Esophagus muscularis mucosa (tissue), 4 donors: Measurements from ENCODE around the gene RNF43. TPM values are rescaled to one million over a fixed set of nuclear protein-coding genes. Genes with fewer than 3 reads are reported as not detected.

Source experiments
- DNase-seq: peaks from one replicate; pipeline ENCODE4 v3.0.0-alpha.2; 2017; ENCODE audit errors: extremely low spot score
- H3K27ac ChIP-seq, 4 donors: fragments of 200-600 bp; sonication (generic); replicated peaks in 1 of 4; 1 replicate in 3 of 4; 2 replicates in 1 of 4; pipeline ENCODE4 v1.5.1; 2016 to 2019; ENCODE audit warnings: mild to moderate bottlenecking in 1 of 4
- H3K27me3 ChIP-seq, 4 donors: fragments of 200-600 bp; sonication (generic); one replicate each; pipeline versions ENCODE4 v1.5.1 to v1.6.0; 2016 to 2019
- H3K36me3 ChIP-seq, 4 donors: fragments of 200-600 bp; sonication (generic); one replicate each; pipeline ENCODE4 v1.5.1; 2016 to 2019
- H3K4me1 ChIP-seq, 4 donors: fragments of 200-600 bp; sonication (generic); one replicate each; pipeline ENCODE4 v1.5.1; 2016 to 2019
- H3K4me3 ChIP-seq, 4 donors: fragments of 200-600 bp; sonication (generic); 1 replicate in 2 of 4; 2 replicates in 2 of 4; pipeline ENCODE4 v1.5.1; 2016 to 2019; ENCODE audit warnings: mild to moderate bottlenecking in 4 of 4, moderate library complexity in 1 of 4
- H3K9me3 ChIP-seq, 4 donors: fragments of 200-600 bp; sonication (generic); 1 replicate in 3 of 4; 2 replicates in 1 of 4; pipeline ENCODE4 v1.5.1; 2016 to 2019
- EP300 ChIP-seq: sonication (generic); formaldehyde crosslinking; IDR thresholded peaks from one replicate; pipeline ENCODE4 v1.6.1; 2017; ENCODE audit warnings: antibody characterized with exemption
- POLR2A ChIP-seq: fragments of 450-650 bp; IDR thresholded peaks from one replicate; pipeline ENCODE4 v1.6.1; 2017; ENCODE audit warnings: antibody characterized with exemption, moderate library complexity, mild to moderate bottlenecking, low read depth
- POLR2AphosphoS5 ChIP-seq, 2 donors: sonication (generic); formaldehyde crosslinking; IDR thresholded peaks; one replicate each; pipeline ENCODE4 v1.6.1; 2017; ENCODE audit warnings: antibody characterized with exemption in 2 of 2
- WGBS: methylation state at CpG from one replicate; pipeline ENCODE4 v1.1.5; 2018; 5-methylcytosine and 5-hydroxymethylcytosine counted together
- intact Hi-C: fragments of 100-400 bp; cut with DNase I; formaldehyde crosslinking; loops from one replicate; pipeline ENCODE4 v1.15.1; 2023
- total RNA-seq, 4 donors: library from RNA; depleted of rRNA; stranded (reverse); fragments of >200 nt; gene quantifications; one replicate each; pipeline versions ENCODE4 v1.1.0 to v1.2.1, GENCODE V29; 2016
- TF ChIP-seq, protein P1 (sequence below), 3 experiments: fragments of 200-600 bp in 2 of 3; fragments of 450-650 bp in 1 of 3; sonication (generic) in 2 of 3; IDR thresholded peaks; one replicate each; pipeline ENCODE4 v1.5.1; 2017 to 2019; ENCODE audit warnings: antibody characterized with exemption in 3 of 3, mild to moderate bottlenecking in 2 of 3, moderate library complexity in 1 of 3

RNF43 gene
- total RNA-seq, 4 donors from 2014 or later = under 0.01 to 0.26 (median 0.11) TPM; not detected in 1

DNA sequence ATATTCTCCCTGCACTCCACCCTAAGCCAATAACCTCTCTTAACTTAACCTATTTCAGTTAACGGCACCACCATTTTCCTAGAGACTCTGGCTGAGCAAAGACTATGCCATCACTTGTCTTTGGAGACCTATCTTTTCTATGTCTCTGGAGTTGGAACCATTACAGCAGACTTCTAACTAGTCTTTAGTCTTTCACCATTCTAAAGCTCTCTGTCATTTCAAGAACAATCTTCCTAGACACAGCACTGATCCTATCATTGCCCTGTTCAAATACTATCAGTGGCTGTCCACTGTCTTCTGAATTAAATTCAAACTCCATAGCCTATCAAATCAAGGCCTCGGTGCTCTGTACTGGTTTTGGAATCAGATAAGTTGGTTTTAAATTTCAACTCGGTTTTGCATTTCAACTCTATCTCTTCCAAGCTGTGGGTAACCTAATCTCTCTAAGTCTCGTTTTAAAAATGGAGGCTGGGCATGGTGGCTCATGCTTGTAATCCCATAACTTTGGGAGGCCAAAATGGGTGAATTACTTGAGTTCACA, 31.9 kb downstream of the RNF43 start:
- intact Hi-C loops = no loop called here
- DNase-seq = no peak
- Histone ChIP-seq H3K27ac (no peak overlapping the region), H3K4me3 (no peak overlapping the region), H3K36me3 (no peaks in the 10 kb centered on the region), H3K9me3 (no peaks in the 10 kb centered on the region), H3K27me3 (peaks cover 0 to 8% (median 0%) of the 10 kb centered on the region in 4 donors), H3K4me1 (peaks cover 0 to 4% (median 0%) of the 10 kb centered on the region in 4 donors)
- 90% methylated on average over 4 of the region's 4 CpGs for WGBS
- TF ChIP-seq POLR2AphosphoS5 (IDR thresholded peaks at IDR 0.05) (no peak), POLR2A (no peak), EP300 (no peak)
- TF ChIP-seq, protein P1, sequence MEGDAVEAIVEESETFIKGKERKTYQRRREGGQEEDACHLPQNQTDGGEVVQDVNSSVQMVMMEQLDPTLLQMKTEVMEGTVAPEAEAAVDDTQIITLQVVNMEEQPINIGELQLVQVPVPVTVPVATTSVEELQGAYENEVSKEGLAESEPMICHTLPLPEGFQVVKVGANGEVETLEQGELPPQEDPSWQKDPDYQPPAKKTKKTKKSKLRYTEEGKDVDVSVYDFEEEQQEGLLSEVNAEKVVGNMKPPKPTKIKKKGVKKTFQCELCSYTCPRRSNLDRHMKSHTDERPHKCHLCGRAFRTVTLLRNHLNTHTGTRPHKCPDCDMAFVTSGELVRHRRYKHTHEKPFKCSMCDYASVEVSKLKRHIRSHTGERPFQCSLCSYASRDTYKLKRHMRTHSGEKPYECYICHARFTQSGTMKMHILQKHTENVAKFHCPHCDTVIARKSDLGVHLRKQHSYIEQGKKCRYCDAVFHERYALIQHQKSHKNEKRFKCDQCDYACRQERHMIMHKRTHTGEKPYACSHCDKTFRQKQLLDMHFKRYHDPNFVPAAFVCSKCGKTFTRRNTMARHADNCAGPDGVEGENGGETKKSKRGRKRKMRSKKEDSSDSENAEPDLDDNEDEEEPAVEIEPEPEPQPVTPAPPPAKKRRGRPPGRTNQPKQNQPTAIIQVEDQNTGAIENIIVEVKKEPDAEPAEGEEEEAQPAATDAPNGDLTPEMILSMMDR (IDR thresholded peaks at IDR 0.05) = no peak

DNA sequence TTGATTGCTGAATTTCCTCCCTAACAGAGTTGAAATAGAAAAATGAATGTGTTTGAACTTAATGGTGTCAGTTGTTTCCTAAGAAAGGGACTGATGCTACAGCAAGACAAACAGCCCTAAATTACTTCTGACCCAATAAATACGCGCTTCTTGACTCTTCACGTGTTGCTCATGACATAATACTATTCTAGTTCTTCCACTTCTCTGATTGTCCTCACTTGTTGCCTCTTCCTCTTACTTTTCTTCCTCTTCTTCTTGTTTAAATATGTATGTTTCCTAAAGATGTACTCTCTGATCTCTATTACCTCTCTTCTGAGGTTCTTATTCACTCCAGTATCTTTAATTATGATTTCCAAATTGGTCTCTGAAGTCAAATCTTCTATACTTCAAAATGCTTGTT, 32.4 kb downstream of the RNF43 start:
- Histone ChIP-seq H3K27me3 (peaks cover 0 to 8% (median 0%) of the 10 kb centered on the region in 4 donors), H3K4me1 (peaks cover 0 to 4% (median 0%) of the 10 kb centered on the region in 4 donors), H3K36me3 (no peaks in the 10 kb centered on the region), H3K27ac (no peak overlapping the region), H3K9me3 (no peaks in the 10 kb centered on the region), H3K4me3 (no peak overlapping the region)
- DNase-seq = no peak
- intact Hi-C loops = no loop called here
- 71% methylated on average over 3 of the region's 3 CpGs for WGBS
- TF ChIP-seq POLR2A (no peak), EP300 (no peak)
- TF ChIP-seq, protein P1 (IDR thresholded peaks at IDR 0.05) = no peak

DNA sequence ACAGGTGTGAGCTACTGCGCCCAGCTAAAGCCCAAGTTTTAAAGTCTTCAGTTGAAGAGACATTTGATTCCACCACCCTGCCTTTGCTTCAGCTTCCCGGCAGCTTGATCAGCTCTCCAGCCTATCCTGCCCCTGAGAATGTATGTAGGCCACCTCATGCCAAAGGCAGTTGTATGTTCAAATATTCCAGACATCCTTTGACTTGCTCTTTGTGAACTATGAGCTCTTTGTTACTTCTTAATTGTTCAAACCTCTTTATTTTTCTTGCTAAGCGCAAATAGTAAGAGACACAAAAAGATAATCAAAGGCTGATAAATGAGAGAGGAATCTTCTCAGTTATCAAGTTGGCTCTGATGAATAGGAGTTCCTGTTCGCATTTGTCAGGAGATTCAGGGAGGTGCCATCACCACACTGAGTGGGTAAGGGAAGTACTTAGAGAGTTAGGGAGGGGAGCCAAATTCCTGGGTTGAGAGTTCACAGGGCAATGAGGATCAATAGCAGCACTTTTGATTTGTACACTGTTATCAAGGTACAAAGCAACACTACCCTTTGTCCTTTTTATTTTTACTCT, 33.4 kb downstream of the RNF43 start:
- TF ChIP-seq EP300 (no peak), POLR2A (no peak), POLR2AphosphoS5 (IDR thresholded peaks at IDR 0.05) (no peak)
- TF ChIP-seq, protein P1 (IDR thresholded peaks at IDR 0.05) = no peak
- Histone ChIP-seq H3K36me3 (no peaks in the 10 kb centered on the region), H3K4me3 (no peak overlapping the region), H3K4me1 (peaks cover 0 to 4% (median 0%) of the 10 kb centered on the region in 4 donors), H3K9me3 (no peaks in the 10 kb centered on the region), H3K27ac (no peak overlapping the region), H3K27me3 (peaks cover 0 to 8% (median 0%) of the 10 kb centered on the region in 4 donors)
- 77% methylated on average over 4 of the region's 4 CpGs for WGBS
- intact Hi-C loops = no loop called here
- DNase-seq = no peak

DNA sequence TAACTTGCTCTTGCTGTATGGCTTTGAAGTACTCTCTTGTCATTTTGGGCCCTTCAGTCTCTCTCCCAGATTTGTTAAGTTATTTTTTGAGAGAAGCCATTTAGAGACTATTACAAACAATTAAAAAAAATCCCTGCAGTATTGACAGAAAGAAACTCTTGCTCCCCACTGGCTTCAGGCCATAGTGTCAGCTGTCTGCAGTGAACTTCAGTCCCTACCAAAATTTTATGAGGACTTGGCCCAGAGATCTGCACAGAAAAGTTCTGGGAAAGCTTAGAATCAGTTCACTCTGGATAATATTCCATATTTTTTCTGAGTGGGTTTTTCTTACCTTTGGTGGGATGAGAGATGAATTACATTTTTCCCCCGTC, 34.5 kb downstream of the RNF43 start:
- peaks cover 0 to 3% (median 0%) of the 10 kb centered on the region in 4 donors for H3K27me3 ChIP-seq
- H3K27ac ChIP-seq = no peak overlapping the region
- no peaks in the 10 kb centered on the region for H3K9me3 ChIP-seq
- no peak for DNase-seq
- peaks cover 0 to 4% (median 0%) of the 10 kb centered on the region in 4 donors for H3K4me1 ChIP-seq
- intact Hi-C loops = no loop called here
- 95% methylated on average over 1 of the region's 1 CpG for WGBS
- H3K4me3 ChIP-seq = no peak overlapping the region
- TF ChIP-seq EP300 (no peak), POLR2A (no peak), POLR2AphosphoS5 (IDR thresholded peaks at IDR 0.05) (no peak)
- TF ChIP-seq, protein P1 (IDR thresholded peaks at IDR 0.05) = no peak
- no peaks in the 10 kb centered on the region for H3K36me3 ChIP-seq
